ENCODE data around the gene ASB9.

The ASB9 gene

DNA sequence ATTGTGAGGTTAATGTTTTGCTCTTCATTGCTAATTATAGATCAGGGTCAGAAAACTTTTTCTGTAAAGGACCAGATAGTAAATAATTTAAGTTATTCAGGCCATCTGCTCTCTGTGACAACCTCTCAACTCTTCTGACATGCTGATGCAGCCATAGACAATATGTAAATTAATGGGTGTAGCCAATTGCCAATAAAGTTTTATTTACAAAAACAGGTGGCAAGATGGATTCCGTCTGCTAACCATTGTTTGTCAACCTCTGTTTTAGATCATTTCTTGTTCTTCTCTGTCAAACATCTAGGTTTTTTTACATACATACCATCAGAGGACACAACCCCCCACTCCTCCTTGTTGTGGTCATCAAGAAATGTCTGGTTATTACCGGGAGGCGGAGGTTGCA is 33.7 kb downstream of the ASB9 start:
- no peaks in the 10 kb centered on the region for H3K9me3 ChIP-seq (ENCODE audit: insufficient read depth, low read length)
- TF ChIP-seq, protein P1, sequence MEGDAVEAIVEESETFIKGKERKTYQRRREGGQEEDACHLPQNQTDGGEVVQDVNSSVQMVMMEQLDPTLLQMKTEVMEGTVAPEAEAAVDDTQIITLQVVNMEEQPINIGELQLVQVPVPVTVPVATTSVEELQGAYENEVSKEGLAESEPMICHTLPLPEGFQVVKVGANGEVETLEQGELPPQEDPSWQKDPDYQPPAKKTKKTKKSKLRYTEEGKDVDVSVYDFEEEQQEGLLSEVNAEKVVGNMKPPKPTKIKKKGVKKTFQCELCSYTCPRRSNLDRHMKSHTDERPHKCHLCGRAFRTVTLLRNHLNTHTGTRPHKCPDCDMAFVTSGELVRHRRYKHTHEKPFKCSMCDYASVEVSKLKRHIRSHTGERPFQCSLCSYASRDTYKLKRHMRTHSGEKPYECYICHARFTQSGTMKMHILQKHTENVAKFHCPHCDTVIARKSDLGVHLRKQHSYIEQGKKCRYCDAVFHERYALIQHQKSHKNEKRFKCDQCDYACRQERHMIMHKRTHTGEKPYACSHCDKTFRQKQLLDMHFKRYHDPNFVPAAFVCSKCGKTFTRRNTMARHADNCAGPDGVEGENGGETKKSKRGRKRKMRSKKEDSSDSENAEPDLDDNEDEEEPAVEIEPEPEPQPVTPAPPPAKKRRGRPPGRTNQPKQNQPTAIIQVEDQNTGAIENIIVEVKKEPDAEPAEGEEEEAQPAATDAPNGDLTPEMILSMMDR (IDR thresholded peaks at IDR 0.05; ENCODE audit: insufficient read depth, low read length, poor library complexity, severe bottlenecking) = no peak
- TF ChIP-seq EZH2phosphoT487 (conservative IDR thresholded peaks at IDR 0.05; ENCODE audit: low read length) = no peak
- no peaks in the 10 kb centered on the region for H4K20me1 ChIP-seq (ENCODE audit: low read depth, low read length)
- H3K27me3 ChIP-seq (ENCODE audit: low read length) = no peaks in the 10 kb centered on the region
- H2AFZ ChIP-seq (ENCODE audit: low read depth, low read length, severe bottlenecking) = no peak overlapping the region
- no peak overlapping the region for H3K9ac ChIP-seq (ENCODE audit: low read length)
- no peaks in the 10 kb centered on the region for H3K9me2 ChIP-seq (replicated peaks; ENCODE audit: insufficient read depth, low read length)
- H3K36me3 ChIP-seq (ENCODE audit: low read length) = no peaks in the 10 kb centered on the region
- no peak overlapping the region for H3K4me2 ChIP-seq (ENCODE audit: low read depth, low read length, poor library complexity, severe bottlenecking)
- H3K4me3 ChIP-seq (ENCODE audit: insufficient read depth, low read length, poor library complexity, severe bottlenecking) = no peak overlapping the region
- no peaks in the 10 kb centered on the region for H3F3A ChIP-seq (ENCODE audit: insufficient read depth)
- H3K27ac ChIP-seq (ENCODE audit: low read depth, low read length) = no peak overlapping the region
- H3K79me2 ChIP-seq (ENCODE audit: insufficient read depth, low read length) = no peaks in the 10 kb centered on the region

DNA sequence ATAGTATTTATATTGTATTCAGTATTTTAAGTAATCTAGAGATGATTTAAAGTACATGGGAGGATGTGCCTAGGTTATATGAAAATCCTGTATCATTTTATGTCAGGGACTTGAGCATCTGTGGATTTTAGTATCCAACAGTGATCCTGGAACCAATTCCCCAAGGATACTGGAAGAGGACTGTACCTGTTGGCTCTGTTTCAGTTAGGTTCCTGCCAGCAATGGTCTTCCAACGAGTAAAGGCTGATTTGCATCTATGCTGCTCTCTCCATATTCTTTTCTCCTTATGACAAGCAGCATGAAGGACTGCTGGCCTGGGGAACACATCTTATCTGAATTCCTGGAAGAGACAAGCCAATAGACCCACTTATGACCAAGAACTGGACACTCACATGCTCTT is 34.9 kb downstream of the ASB9 start:
- TF ChIP-seq, protein P1 (IDR thresholded peaks at IDR 0.05; ENCODE audit: insufficient read depth, low read length, poor library complexity, severe bottlenecking) = no peak
- TF ChIP-seq EZH2phosphoT487 (conservative IDR thresholded peaks at IDR 0.05; ENCODE audit: low read length) = no peak
- Histone ChIP-seq H3K27ac (ENCODE audit: low read depth, low read length) (no peak overlapping the region), H3K4me3 (ENCODE audit: insufficient read depth, low read length, poor library complexity, severe bottlenecking) (no peak overlapping the region), H3K4me2 (ENCODE audit: low read depth, low read length, poor library complexity, severe bottlenecking) (no peak overlapping the region), H3K9ac (ENCODE audit: low read length) (no peak overlapping the region), H3K79me2 (ENCODE audit: insufficient read depth, low read length) (no peaks in the 10 kb centered on the region), H3K36me3 (ENCODE audit: low read length) (no peaks in the 10 kb centered on the region), H4K20me1 (ENCODE audit: low read depth, low read length) (no peaks in the 10 kb centered on the region), H3K9me2 (replicated peaks; ENCODE audit: insufficient read depth, low read length) (no peaks in the 10 kb centered on the region), H3K9me3 (ENCODE audit: insufficient read depth, low read length) (no peaks in the 10 kb centered on the region), H3F3A (ENCODE audit: insufficient read depth) (no peaks in the 10 kb centered on the region), H2AFZ (ENCODE audit: low read depth, low read length, severe bottlenecking) (no peak overlapping the region), H3K27me3 (ENCODE audit: low read length) (no peaks in the 10 kb centered on the region)

DNA sequence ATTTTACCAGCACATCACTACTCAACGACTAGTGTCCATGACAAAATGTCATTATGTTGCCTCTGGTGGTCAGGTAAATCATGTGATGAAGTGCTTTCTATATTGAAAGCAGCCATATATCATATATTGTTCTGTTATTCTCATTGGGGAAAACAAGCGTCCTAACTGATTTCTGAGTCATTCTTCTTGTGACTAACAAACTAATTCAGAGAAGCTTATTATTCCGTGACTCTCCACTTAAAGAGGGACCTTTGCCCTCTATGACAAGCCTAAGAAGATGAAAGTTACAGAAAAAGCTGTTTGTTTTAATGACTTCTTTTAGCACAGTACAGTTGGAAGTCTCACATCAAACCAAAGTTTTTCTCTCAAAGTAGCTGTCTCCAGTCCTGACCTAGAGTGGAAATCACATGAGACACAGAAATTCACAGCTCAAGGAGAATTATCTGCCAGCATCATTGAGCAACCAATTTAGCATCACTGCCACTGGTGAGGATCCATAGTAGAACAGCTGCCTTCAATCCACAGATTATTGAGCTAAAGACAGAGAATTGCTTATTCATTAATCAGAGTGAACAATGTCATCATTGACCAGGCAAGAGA is 36.4 kb downstream of the ASB9 start:
- H3F3A ChIP-seq (ENCODE audit: insufficient read depth) = no peaks in the 10 kb centered on the region
- H3K4me3 ChIP-seq (ENCODE audit: insufficient read depth, low read length, poor library complexity, severe bottlenecking) = no peak overlapping the region
- H4K20me1 ChIP-seq (ENCODE audit: low read depth, low read length) = no peaks in the 10 kb centered on the region
- H3K4me2 ChIP-seq (ENCODE audit: low read depth, low read length, poor library complexity, severe bottlenecking) = no peak overlapping the region
- H3K36me3 ChIP-seq (ENCODE audit: low read length) = no peaks in the 10 kb centered on the region
- no peaks in the 10 kb centered on the region for H3K9me2 ChIP-seq (replicated peaks; ENCODE audit: insufficient read depth, low read length)
- TF ChIP-seq, protein P1 (IDR thresholded peaks at IDR 0.05; ENCODE audit: insufficient read depth, low read length, poor library complexity, severe bottlenecking) = no peak
- no peak for TF ChIP-seq EZH2phosphoT487 (conservative IDR thresholded peaks at IDR 0.05; ENCODE audit: low read length)
- H3K9me3 ChIP-seq (ENCODE audit: insufficient read depth, low read length) = no peaks in the 10 kb centered on the region
- H3K27ac ChIP-seq (ENCODE audit: low read depth, low read length) = no peak overlapping the region
- no peak overlapping the region for H3K9ac ChIP-seq (ENCODE audit: low read length)
- no peak overlapping the region for H2AFZ ChIP-seq (ENCODE audit: low read depth, low read length, severe bottlenecking)
- no peaks in the 10 kb centered on the region for H3K27me3 ChIP-seq (ENCODE audit: low read length)
- H3K79me2 ChIP-seq (ENCODE audit: insufficient read depth, low read length) = no peaks in the 10 kb centered on the region
